Testis (tissue), 3 donors: ENCODE data around the gene NARF. TPM values are rescaled to one million over a fixed set of nuclear protein-coding genes. Genes with fewer than 3 reads are reported as not detected.
"Not testable (repeated sequence)": the region's sequence is repeated elsewhere in the genome, so short reads cannot be mapped to it uniquely, and the experiment has no call there.

Experiments used
- DNase-seq: peaks from one replicate; pipeline ENCODE4 v3.0.0-alpha.2; 2019
- H3K27ac ChIP-seq, 2 donors: fragments of 200-600 bp; sonication (generic); one replicate each; pipeline ENCODE4 v1.5.1; 2019
- H3K27me3 ChIP-seq: fragments of 200-600 bp; sonication (generic); one replicate; pipeline ENCODE4 v1.5.1; 2019
- H3K36me3 ChIP-seq: fragments of 200-600 bp; sonication (generic); one replicate; pipeline ENCODE4 v1.5.1; 2017; ENCODE audit warnings: low read depth; ENCODE audit errors: missing control alignments
- H3K4me1 ChIP-seq: fragments of 200-600 bp; sonication (generic); one replicate; pipeline ENCODE4 v1.5.1; 2019
- H3K4me3 ChIP-seq, 2 donors: fragments of 200-600 bp; sonication (generic); one replicate each; pipeline ENCODE4 v1.5.1; 2017 to 2019
- H3K9me3 ChIP-seq: fragments of 200-600 bp; sonication (generic); one replicate; pipeline ENCODE4 v1.5.1; 2017
- POLR2A ChIP-seq: fragments of 450-650 bp; IDR thresholded peaks from one replicate; pipeline ENCODE4 v1.6.1; 2017; ENCODE audit warnings: antibody characterized with exemption, mild to moderate bottlenecking, moderate library complexity
- WGBS, 2 donors: methylation state at CpG; one replicate each; pipeline ENCODE4 v1.1.5; 2018; 5-methylcytosine and 5-hydroxymethylcytosine counted together
- intact Hi-C: fragments of 100-400 bp; cut with DNase I; formaldehyde crosslinking; loops from one replicate; pipeline ENCODE4 v1.15.1; 2023; ENCODE audit warnings: low total_unique reads
- polyA plus RNA-seq: library from polyadenylated mRNA; stranded (reverse); fragments of 350-450 nt; fragmentation: Illumina TruSeq; extraction: RNeasy Lipid Tissue Mini Kit (QIAGEN cat#74804); gene quantifications from one replicate; pipeline ENCODE4 v1.2.3, GENCODE V29; 2014; ENCODE audit warnings: low read depth, low replicate concordance; ENCODE audit not compliant: insufficient read depth
- total RNA-seq, 2 donors: library from RNA; depleted of rRNA; stranded (reverse); fragments of >200 nt; gene quantifications; one replicate each; pipeline ENCODE4 v1.2.3, GENCODE V29; 2016
- TF ChIP-seq, protein P1 (sequence below), 3 experiments: fragments of 450-650 bp in 2 of 3; fragments of 200-600 bp in 1 of 3; sonication (generic) in 1 of 3; IDR thresholded peaks; one replicate each; pipeline ENCODE4 v1.5.1; 2016 to 2019; ENCODE audit warnings: antibody characterized with exemption in 3 of 3, mild to moderate bottlenecking in 2 of 3, moderate library complexity in 1 of 3

NARF gene
- total and polyA plus RNA-seq, 3 donors from 2014 or later: 115 to 161 (median 130) TPM

DNA sequence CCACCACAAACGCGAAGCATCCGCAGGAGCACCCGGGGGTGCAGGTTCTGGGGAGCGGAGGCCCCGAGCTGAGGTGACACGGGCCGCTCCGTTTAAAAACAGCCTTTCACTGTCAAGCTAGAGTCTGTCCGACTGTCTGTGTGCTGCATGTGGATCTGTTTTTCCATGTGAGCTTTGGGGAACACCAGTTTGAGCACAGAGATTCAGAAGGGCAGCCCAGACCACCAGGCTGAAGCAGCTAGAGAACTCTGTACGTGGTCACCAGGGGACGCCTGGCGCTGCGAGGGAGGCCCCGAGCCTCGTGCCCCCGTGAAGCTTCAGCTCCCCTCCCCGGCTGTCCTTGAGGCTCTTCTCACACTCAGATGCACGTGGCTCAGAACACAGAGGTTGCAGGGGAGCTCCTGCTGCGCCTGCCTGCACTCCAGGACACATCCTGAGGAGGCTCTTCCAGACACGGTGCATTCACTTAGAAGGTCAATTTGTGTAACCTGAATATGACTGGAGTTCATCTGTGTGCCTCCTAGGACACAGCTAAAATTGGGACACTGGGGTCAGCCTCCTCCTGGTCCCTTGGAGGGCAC lies 45.3 kb downstream of the NARF start:
- Histone ChIP-seq H3K27ac (no peak overlapping the region), H3K4me1 (no peaks in the 10 kb centered on the region), H3K9me3 (no peaks in the 10 kb centered on the region), H3K36me3 (no peaks in the 10 kb centered on the region), H3K27me3 (no peaks in the 10 kb centered on the region), H3K4me3 (no peak overlapping the region)
- no peak for DNase-seq
- WGBS, 2 donors: 72 to 93% methylated on average over 3 to 21 of the region's 21 CpGs
- intact Hi-C loops: no loop called here
- TF ChIP-seq POLR2A: no peak
- TF ChIP-seq, protein P1, sequence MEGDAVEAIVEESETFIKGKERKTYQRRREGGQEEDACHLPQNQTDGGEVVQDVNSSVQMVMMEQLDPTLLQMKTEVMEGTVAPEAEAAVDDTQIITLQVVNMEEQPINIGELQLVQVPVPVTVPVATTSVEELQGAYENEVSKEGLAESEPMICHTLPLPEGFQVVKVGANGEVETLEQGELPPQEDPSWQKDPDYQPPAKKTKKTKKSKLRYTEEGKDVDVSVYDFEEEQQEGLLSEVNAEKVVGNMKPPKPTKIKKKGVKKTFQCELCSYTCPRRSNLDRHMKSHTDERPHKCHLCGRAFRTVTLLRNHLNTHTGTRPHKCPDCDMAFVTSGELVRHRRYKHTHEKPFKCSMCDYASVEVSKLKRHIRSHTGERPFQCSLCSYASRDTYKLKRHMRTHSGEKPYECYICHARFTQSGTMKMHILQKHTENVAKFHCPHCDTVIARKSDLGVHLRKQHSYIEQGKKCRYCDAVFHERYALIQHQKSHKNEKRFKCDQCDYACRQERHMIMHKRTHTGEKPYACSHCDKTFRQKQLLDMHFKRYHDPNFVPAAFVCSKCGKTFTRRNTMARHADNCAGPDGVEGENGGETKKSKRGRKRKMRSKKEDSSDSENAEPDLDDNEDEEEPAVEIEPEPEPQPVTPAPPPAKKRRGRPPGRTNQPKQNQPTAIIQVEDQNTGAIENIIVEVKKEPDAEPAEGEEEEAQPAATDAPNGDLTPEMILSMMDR (IDR thresholded peaks at IDR 0.05): no peak

DNA sequence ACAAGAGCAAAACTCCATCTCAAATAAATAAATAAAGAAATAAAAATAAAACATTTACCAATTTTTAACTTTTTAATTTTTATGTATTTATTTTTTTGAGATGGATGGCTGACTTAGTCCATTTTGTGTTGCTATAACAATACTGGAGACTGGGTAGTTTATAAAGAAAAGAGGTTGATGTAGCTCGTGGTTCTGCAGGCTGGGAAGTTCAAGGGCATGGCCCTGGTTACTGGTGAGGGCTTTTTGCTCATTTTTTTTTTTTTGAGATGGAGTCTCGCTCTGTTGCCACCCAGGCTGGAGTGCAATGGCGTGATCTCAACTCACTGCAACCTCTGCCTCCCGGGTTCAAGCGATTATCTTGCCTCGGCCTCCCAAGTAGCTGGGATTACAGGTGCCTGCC lies 46.8 kb downstream of the NARF start:
- Histone ChIP-seq H3K27me3 (no peaks in the 10 kb centered on the region), H3K27ac (no peak overlapping the region), H3K4me3 (no peak overlapping the region), H3K4me1 (no peaks in the 10 kb centered on the region), H3K36me3 (no peaks in the 10 kb centered on the region), H3K9me3 (no peaks in the 10 kb centered on the region)
- WGBS, 2 donors: 76 to 90% methylated on average over 6 of the region's 6 CpGs
- TF ChIP-seq POLR2A: no peak
- TF ChIP-seq, protein P1 (IDR thresholded peaks at IDR 0.05): no peak
- intact Hi-C loops: no loop called here
- no peak for DNase-seq

DNA sequence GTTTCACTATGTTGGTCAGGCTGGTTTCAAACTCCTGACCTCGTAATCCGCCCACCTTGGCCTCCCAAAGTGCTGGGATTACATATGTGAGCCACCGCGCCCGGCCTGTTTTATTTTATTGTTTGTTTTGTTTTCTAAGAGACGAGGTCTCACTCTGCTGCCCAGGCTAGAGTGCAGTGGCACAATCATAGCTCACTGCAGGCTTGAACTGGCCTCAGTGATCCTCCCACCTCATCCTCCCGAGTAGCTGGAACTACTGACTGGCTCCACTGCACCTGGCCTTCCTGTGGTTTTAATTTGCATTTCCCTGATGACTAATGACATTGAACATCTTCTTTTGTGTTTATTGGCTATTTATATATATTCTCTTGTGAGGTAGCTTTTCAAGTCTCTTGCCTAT lies 47.9 kb downstream of the NARF start:
- H3K4me3 ChIP-seq, H3K4me1 ChIP-seq, H3K27ac ChIP-seq, H3K27me3 ChIP-seq, H3K9me3 ChIP-seq, intact Hi-C loops, H3K36me3 ChIP-seq, DNase-seq: not testable (repeated sequence)
- 81 to 82% methylated on average over 7 of the region's 7 CpGs for WGBS, 2 donors

DNA sequence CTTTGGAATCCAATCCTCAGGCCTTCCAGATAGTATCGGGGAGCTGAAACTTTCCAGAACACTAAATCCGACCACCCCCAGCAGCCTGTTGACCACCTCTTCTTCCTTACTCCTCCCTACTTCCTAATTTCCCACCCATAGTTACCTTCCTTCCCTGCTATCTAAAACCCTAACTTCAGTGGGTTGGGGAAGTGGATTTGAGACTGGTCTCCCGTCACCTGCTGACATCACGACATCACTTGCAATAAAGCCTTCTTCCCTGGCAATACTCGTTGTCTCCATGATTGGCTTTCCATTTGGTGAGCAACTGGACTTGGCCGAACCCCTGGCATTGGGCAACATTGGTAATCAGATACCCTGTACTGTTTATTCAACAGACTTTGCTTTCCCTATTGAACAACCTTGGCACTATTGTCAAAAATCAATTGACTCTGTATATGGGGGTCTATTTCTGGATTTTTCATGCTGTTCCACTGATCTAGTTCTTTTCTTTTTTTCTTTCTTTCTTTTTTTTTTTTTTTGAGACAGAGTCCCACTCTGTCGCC lies 49.2 kb downstream of the NARF start:
- no peak for TF ChIP-seq POLR2A
- TF ChIP-seq, protein P1 (IDR thresholded peaks at IDR 0.05): no peak
- no peak for DNase-seq
- Histone ChIP-seq H3K27me3 (no peaks in the 10 kb centered on the region), H3K36me3 (no peaks in the 10 kb centered on the region), H3K4me3 (no peak overlapping the region), H3K27ac (no peak overlapping the region), H3K4me1 (no peaks in the 10 kb centered on the region), H3K9me3 (no peaks in the 10 kb centered on the region)
- WGBS, 2 donors: 85 to 92% methylated on average over 7 of the region's 7 CpGs
- intact Hi-C loops: no loop called here

DNA sequence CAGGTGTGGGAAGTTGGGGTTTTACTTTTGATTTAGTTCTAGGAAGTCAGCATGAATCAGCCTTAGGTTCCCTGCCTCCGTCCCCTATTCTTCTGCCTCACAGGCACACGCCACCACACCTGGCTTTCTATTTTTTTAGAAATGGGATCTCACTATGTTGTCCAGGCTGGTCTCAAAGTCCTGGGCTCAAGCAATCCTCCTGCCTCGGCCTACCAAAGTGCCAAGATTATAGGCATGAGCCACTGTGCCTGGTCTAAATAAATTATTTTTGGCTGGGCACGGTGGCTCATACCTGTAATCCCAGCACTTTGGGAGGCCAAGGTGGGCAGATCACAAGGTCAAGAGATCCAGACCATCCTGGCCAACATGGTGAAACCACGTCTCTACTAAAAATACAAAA lies 53.1 kb downstream of the NARF start:
- DNase-seq, H3K36me3 ChIP-seq, intact Hi-C loops, H3K27ac ChIP-seq, H3K27me3 ChIP-seq, H3K4me3 ChIP-seq, H3K9me3 ChIP-seq, H3K4me1 ChIP-seq: not testable (repeated sequence)
- WGBS, 2 donors: 89 to 91% methylated on average over 5 of the region's 5 CpGs

DNA sequence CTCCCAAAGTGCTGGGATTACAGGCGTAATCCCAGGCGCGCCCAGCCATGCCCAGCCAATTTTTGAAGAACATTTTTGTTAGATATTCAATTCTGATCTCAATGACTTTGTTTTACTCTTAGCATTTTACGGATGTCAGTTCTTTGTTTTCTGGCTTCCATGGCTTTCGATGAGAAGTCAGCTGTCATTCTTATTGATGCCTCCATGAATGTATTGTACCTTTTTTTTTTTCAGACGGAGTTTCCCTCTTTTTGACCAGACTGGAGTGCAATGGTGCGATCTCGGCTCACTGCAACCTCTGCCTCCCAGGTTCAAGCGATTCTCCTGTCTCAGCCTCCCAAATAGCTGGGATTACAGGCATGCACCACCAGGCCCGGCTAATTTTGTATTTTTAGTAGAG lies 55.3 kb downstream of the NARF start:
- intact Hi-C loops, DNase-seq, H3K4me1 ChIP-seq, H3K36me3 ChIP-seq, H3K27ac ChIP-seq, H3K4me3 ChIP-seq, H3K9me3 ChIP-seq, H3K27me3 ChIP-seq: not testable (repeated sequence)
- WGBS, 2 donors: 90 to 96% methylated on average over 10 of the region's 10 CpGs
